ENCODE measurements around the gene FBN2.

DNA sequence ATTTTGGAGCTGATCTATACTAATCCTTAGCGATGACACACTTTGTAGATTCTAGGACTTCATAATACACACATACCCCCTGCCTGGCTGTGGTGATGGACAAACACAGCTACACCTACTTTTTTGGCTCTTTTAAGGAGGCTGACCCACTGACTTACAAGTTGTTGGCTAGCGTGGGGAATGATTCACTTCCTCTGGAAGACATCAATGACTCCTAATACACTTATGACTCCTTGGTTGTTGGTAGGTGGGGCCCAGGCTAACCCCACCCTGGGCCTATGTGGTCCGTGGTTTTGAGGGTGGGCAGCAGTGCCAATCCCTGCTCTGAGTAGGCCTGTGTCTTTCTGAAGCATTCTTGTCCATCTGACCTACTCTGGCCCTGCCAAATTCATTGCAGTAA, 310.0 kb downstream of the FBN2 start:
- TF ChIP-seq SMC3 (IDR thresholded peaks at IDR 0.05; ENCODE audit: low read depth, low read length) (no peak), POLR2A (IDR thresholded peaks at IDR 0.05; ENCODE audit: low read depth, low read length) (no peak), RAD21 (IDR thresholded peaks at IDR 0.05; ENCODE audit: low read length) (no peak), RCOR1 (IDR thresholded peaks at IDR 0.05; ENCODE audit: insufficient replicate concordance, low read length) (peak; percentile 49), CEBPB (IDR thresholded peaks at IDR 0.05; ENCODE audit: low read depth, low read length) (no peak), FOS (IDR thresholded peaks at IDR 0.05; ENCODE audit: low read depth, low read length) (0 out of 2 replicates have a peak, but pooled peaks have one; percentile 30)
- TF ChIP-seq, protein P1, sequence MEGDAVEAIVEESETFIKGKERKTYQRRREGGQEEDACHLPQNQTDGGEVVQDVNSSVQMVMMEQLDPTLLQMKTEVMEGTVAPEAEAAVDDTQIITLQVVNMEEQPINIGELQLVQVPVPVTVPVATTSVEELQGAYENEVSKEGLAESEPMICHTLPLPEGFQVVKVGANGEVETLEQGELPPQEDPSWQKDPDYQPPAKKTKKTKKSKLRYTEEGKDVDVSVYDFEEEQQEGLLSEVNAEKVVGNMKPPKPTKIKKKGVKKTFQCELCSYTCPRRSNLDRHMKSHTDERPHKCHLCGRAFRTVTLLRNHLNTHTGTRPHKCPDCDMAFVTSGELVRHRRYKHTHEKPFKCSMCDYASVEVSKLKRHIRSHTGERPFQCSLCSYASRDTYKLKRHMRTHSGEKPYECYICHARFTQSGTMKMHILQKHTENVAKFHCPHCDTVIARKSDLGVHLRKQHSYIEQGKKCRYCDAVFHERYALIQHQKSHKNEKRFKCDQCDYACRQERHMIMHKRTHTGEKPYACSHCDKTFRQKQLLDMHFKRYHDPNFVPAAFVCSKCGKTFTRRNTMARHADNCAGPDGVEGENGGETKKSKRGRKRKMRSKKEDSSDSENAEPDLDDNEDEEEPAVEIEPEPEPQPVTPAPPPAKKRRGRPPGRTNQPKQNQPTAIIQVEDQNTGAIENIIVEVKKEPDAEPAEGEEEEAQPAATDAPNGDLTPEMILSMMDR (conservative IDR thresholded peaks at IDR 0.05; ENCODE audit: low read depth, low read length): no peak
- TF ChIP-seq, protein P2, sequence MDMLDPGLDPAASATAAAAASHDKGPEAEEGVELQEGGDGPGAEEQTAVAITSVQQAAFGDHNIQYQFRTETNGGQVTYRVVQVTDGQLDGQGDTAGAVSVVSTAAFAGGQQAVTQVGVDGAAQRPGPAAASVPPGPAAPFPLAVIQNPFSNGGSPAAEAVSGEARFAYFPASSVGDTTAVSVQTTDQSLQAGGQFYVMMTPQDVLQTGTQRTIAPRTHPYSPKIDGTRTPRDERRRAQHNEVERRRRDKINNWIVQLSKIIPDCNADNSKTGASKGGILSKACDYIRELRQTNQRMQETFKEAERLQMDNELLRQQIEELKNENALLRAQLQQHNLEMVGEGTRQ (IDR thresholded peaks at IDR 0.05; ENCODE audit: low read depth, low read length): no peak
